HEK293 (cell line): Measurements from ENCODE around the gene SLC7A10.

Source experiments
- CTCF ChIA-PET: fragments of 350-600 bp; formaldehyde crosslinking; extraction: SDS; loops from one replicate; lab custom pipeline; 2021; ENCODE audit warnings: antibody characterized with exemption; lab: Yijun Ruan, JAX
- POLR2A ChIA-PET: fragments of 300-600 bp; formaldehyde crosslinking; extraction: SDS; loops from one replicate; lab custom pipeline; 2020; ENCODE audit warnings: antibody characterized with exemption, inconsistent platforms; lab: Yijun Ruan, JAX
- H3K27ac ChIP-seq: fragments of 200-500 bp; sonication (Bioruptor generic); 2 replicates; pipeline ENCODE4 v1.5.1; 2014; ENCODE audit warnings: low read depth, low read length, control low read depth, inconsistent platforms; ENCODE audit errors: extremely low read depth
- H3K36me3 ChIP-seq, 2 experiments: fragments of 200-500 bp in 1 of 2; sonication (Bioruptor generic) in 1 of 2; 1 replicate in 1 of 2; 2 replicates in 1 of 2; pipeline ENCODE4 v1.5.1; 2014 to 2017; ENCODE audit warnings: inconsistent platforms in 2 of 2, low read length in 2 of 2; ENCODE audit not compliant: control insufficient read depth in 2 of 2, insufficient read depth in 1 of 2
- H3K4me1 ChIP-seq: fragments of 200-500 bp; sonication (Bioruptor generic); 2 replicates; pipeline ENCODE4 v1.5.1; 2014; ENCODE audit warnings: mild to moderate bottlenecking, low read length, inconsistent platforms; ENCODE audit not compliant: control insufficient read depth, insufficient read depth
- H3K4me3 ChIP-seq: 2 replicates; pipeline ENCODE4 v1.5.1; 2011; ENCODE audit warnings: low read depth, mild to moderate bottlenecking, control low read depth, low read length, moderate library complexity
- H3K9me3 ChIP-seq: fragments of 200-500 bp; sonication (Bioruptor generic); 2 replicates; pipeline ENCODE4 v1.5.1; 2014; ENCODE audit warnings: low read depth, low read length, inconsistent platforms; ENCODE audit not compliant: control insufficient read depth, insufficient read depth
- IKZF3 ChIP-seq: fragments of 450-650 bp; IDR thresholded peaks from 2 replicates; pipeline ENCODE4 v1.5.0; 2018; ENCODE audit warnings: missing biosample characterization, mild to moderate bottlenecking, missing genetic modification characterization, moderate library complexity
- OSR2 ChIP-seq: fragments of 450-650 bp; formaldehyde crosslinking; IDR thresholded peaks from 2 replicates; pipeline ENCODE4 v1.5.1; 2016; ENCODE audit warnings: missing biosample characterization, missing genetic modification characterization
- SP2 ChIP-seq: fragments of 450-650 bp; formaldehyde crosslinking; IDR thresholded peaks from 2 replicates; pipeline ENCODE4 v1.5.1; 2016; ENCODE audit warnings: missing biosample characterization, missing genetic modification characterization
- YY2 ChIP-seq: fragments of 450-650 bp; formaldehyde crosslinking; IDR thresholded peaks from 2 replicates; pipeline ENCODE4 v1.5.1; 2016; ENCODE audit warnings: missing biosample characterization, missing genetic modification characterization
- ZBTB17 ChIP-seq: fragments of 450-650 bp; formaldehyde crosslinking; IDR thresholded peaks from 2 replicates; pipeline ENCODE4 v1.5.1; 2016; ENCODE audit warnings: missing biosample characterization, missing genetic modification characterization
- ZBTB7A ChIP-seq: fragments of 450-650 bp; formaldehyde crosslinking; IDR thresholded peaks from 2 replicates; pipeline ENCODE4 v1.5.1; 2016; ENCODE audit warnings: low read depth, missing biosample characterization, missing genetic modification characterization
- ZFHX2 ChIP-seq: fragments of 450-650 bp; formaldehyde crosslinking; conservative IDR thresholded peaks from 2 replicates; pipeline ENCODE4 v1.5.1; 2016; ENCODE audit warnings: missing biosample characterization, missing genetic modification characterization
- ZIC2 ChIP-seq: fragments of 450-650 bp; formaldehyde crosslinking; IDR thresholded peaks from 2 replicates; pipeline ENCODE4 v1.5.1; 2016; ENCODE audit warnings: missing biosample characterization, missing genetic modification characterization
- ZNF2 ChIP-seq: fragments of 450-650 bp; formaldehyde crosslinking; IDR thresholded peaks from 2 replicates; pipeline ENCODE4 v1.5.1; 2016; ENCODE audit warnings: missing biosample characterization, missing genetic modification characterization
- ZNF510 ChIP-seq: fragments of 450-650 bp; formaldehyde crosslinking; IDR thresholded peaks from 2 replicates; pipeline ENCODE4 v1.5.1; 2018; ENCODE audit warnings: mild to moderate bottlenecking, missing genetic modification characterization, missing biosample characterization; ENCODE audit not compliant: insufficient replicate concordance
- ZNF558 ChIP-seq: fragments of 450-650 bp; formaldehyde crosslinking; IDR thresholded peaks from 2 replicates; pipeline ENCODE4 v1.5.1; 2016; ENCODE audit warnings: missing biosample characterization, missing genetic modification characterization
- ZNF600 ChIP-seq: fragments of 450-650 bp; formaldehyde crosslinking; IDR thresholded peaks from 2 replicates; pipeline ENCODE4 v1.5.1; 2016; ENCODE audit warnings: missing biosample characterization, missing genetic modification characterization
- ZNF791 ChIP-seq: fragments of 450-650 bp; formaldehyde crosslinking; IDR thresholded peaks from 2 replicates; pipeline ENCODE4 v1.5.1; 2016; ENCODE audit warnings: missing biosample characterization, missing genetic modification characterization
- TF ChIP-seq, protein P1 (sequence below): fragments of 450-650 bp; formaldehyde crosslinking; IDR thresholded peaks from 2 replicates; pipeline ENCODE4 v1.5.1; 2016; ENCODE audit warnings: missing biosample characterization, missing genetic modification characterization, low read depth
- TF ChIP-seq, protein P2 (sequence below): fragments of 450-650 bp; formaldehyde crosslinking; IDR thresholded peaks from 2 replicates; pipeline ENCODE4 v1.5.1; 2016; ENCODE audit warnings: missing biosample characterization, missing genetic modification characterization
- TF ChIP-seq, protein P3 (sequence below): fragments of 450-650 bp; formaldehyde crosslinking; IDR thresholded peaks from 2 replicates; pipeline ENCODE4 v1.5.1; 2016; ENCODE audit warnings: missing biosample characterization, missing genetic modification characterization
- TF ChIP-seq, protein P4 (sequence below): fragments of 450-650 bp; formaldehyde crosslinking; IDR thresholded peaks from 2 replicates; pipeline ENCODE4 v1.5.1; 2016; ENCODE audit warnings: missing biosample characterization, missing genetic modification characterization

Gene SLC7A10

DNA sequence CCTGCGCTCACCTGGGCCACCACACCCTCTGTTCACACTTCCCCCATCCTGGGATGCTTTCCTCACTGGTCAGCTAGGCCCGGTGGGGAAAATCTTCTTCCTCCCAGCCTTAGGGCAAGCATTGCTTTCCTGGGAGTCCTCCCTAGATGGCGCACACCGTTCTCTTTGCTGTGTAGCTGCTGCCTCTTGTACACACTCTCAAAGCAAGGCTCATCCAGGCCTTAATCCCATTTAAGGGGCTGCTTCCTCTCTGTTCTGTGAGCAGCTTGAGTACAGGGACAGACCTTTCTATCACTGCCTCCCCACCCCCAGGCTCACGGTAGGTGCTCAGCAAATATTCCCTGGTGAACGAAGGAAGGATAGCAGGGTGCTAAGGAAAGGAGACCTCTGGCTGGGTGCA lies 11.1 kb downstream of the SLC7A10 start:
- no peaks in the 10 kb centered on the region; a peak in 1 of 3 replicates for H3K36me3 ChIP-seq
- peak overlapping the region; percentile 31; the same call in 1 of the 2 replicates for H3K27ac ChIP-seq
- ChIA-PET POLR2A (interaction anchor here (0.6 to 0.9 kb wide), 6 partner anchors 10 to 634 kb away, joined by 3 to 5 read pairs (median 4); partner anchors contain the start of genes CEBPA and PDCD5), CTCF (interaction anchor here (0.5 to 2.9 kb wide), 26 partner anchors 9 to 578 kb away, joined by 3 to 19 read pairs (median 4); no protein-coding TSS in a partner anchor)
- H3K9me3 ChIP-seq: no peaks in the 10 kb centered on the region
- no peak overlapping the region for H3K4me3 ChIP-seq
- peaks cover 2% of the 10 kb centered on the region; the same call in 1 of the 2 replicates for H3K4me1 ChIP-seq
- TF ChIP-seq ZBTB7A (tag by site-specific recombination) (no peak), ZBTB17 (tag by site-specific recombination) (peak; percentile 88), ZIC2 (tag by site-specific recombination) (peak; percentile 74), YY2 (tag by site-specific recombination) (no peak), OSR2 (tag by site-specific recombination) (no peak), IKZF3 (tag by site-specific recombination) (no peak), ZNF2 (0 out of 2 replicates have a peak, but pooled peaks have one; percentile 57)
- TF ChIP-seq, protein P1, sequence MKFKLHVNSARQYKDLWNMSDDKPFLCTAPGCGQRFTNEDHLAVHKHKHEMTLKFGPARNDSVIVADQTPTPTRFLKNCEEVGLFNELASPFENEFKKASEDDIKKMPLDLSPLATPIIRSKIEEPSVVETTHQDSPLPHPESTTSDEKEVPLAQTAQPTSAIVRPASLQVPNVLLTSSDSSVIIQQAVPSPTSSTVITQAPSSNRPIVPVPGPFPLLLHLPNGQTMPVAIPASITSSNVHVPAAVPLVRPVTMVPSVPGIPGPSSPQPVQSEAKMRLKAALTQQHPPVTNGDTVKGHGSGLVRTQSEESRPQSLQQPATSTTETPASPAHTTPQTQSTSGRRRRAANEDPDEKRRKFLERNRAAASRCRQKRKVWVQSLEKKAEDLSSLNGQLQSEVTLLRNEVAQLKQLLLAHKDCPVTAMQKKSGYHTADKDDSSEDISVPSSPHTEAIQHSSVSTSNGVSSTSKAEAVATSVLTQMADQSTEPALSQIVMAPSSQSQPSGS (tag by site-specific recombination): no peak
- TF ChIP-seq, protein P2, sequence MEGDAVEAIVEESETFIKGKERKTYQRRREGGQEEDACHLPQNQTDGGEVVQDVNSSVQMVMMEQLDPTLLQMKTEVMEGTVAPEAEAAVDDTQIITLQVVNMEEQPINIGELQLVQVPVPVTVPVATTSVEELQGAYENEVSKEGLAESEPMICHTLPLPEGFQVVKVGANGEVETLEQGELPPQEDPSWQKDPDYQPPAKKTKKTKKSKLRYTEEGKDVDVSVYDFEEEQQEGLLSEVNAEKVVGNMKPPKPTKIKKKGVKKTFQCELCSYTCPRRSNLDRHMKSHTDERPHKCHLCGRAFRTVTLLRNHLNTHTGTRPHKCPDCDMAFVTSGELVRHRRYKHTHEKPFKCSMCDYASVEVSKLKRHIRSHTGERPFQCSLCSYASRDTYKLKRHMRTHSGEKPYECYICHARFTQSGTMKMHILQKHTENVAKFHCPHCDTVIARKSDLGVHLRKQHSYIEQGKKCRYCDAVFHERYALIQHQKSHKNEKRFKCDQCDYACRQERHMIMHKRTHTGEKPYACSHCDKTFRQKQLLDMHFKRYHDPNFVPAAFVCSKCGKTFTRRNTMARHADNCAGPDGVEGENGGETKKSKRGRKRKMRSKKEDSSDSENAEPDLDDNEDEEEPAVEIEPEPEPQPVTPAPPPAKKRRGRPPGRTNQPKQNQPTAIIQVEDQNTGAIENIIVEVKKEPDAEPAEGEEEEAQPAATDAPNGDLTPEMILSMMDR (tag by site-specific recombination): peak; percentile 82
- TF ChIP-seq, protein P3, sequence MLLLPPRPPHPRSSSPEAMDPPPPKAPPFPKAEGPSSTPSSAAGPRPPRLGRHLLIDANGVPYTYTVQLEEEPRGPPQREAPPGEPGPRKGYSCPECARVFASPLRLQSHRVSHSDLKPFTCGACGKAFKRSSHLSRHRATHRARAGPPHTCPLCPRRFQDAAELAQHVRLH (tag by site-specific recombination): no peak

DNA sequence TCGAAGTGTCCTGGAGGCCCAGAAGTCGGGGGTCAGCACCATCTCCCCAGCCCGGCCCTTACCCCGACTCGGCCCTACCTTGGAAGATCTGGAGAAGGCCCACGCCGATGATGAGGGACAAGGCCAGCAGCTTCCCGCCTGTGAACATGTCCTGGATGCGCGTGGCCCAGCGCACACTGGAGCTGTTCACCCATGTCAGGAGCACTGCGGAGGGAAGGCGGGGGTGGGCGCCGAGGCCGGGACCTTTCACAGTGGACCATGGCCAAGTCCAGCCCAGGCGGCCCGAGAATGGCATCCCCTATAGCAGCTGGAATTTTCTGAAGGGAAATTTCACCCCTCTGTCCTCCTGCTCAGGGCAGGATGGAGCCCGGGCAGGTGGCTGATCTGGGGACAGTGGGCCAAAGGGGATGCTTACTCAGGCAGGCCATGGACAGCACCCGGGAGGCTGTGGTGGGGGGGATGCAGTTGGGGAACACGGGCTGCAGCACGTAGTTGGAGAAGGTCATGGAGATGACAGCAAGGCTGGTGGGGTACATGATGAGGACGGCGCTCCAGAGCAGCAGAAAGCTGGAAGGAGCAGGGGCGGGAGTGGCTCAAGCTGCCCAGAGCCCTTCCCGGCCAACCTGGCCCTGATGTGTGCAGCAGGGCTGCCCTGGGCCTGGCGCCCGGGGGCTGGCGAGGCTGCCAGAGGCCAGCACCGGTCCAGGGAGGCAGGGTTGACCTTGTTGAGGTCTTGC lies 13.0 kb downstream of the SLC7A10 start:
- H3K4me1 ChIP-seq: peaks cover 2% of the 10 kb centered on the region; the same call in 1 of the 2 replicates
- ChIA-PET POLR2A (interaction anchor here (1.1 kb wide), 1 partner anchor 36 kb away, joined by 3 read pairs; no protein-coding TSS in a partner anchor), CTCF (interaction anchor here (1.4 to 2.9 kb wide), 3 partner anchors 28 to 194 kb away, joined by 5 to 19 read pairs (median 7); no protein-coding TSS in a partner anchor)
- H3K4me3 ChIP-seq: no peak overlapping the region
- H3K27ac ChIP-seq: no peak overlapping the region
- TF ChIP-seq ZNF600 (tag by site-specific recombination) (peak; percentile 88), ZFHX2 (tag by site-specific recombination) (no peak), ZNF791 (no peak), ZNF558 (tag by site-specific recombination) (no peak), SP2 (0 out of 2 replicates have a peak, but pooled peaks have one; percentile 4), ZNF510 (tag by site-specific recombination) (no peak)
- TF ChIP-seq, protein P4, sequence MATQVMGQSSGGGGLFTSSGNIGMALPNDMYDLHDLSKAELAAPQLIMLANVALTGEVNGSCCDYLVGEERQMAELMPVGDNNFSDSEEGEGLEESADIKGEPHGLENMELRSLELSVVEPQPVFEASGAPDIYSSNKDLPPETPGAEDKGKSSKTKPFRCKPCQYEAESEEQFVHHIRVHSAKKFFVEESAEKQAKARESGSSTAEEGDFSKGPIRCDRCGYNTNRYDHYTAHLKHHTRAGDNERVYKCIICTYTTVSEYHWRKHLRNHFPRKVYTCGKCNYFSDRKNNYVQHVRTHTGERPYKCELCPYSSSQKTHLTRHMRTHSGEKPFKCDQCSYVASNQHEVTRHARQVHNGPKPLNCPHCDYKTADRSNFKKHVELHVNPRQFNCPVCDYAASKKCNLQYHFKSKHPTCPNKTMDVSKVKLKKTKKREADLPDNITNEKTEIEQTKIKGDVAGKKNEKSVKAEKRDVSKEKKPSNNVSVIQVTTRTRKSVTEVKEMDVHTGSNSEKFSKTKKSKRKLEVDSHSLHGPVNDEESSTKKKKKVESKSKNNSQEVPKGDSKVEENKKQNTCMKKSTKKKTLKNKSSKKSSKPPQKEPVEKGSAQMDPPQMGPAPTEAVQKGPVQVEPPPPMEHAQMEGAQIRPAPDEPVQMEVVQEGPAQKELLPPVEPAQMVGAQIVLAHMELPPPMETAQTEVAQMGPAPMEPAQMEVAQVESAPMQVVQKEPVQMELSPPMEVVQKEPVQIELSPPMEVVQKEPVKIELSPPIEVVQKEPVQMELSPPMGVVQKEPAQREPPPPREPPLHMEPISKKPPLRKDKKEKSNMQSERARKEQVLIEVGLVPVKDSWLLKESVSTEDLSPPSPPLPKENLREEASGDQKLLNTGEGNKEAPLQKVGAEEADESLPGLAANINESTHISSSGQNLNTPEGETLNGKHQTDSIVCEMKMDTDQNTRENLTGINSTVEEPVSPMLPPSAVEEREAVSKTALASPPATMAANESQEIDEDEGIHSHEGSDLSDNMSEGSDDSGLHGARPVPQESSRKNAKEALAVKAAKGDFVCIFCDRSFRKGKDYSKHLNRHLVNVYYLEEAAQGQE (tag by site-specific recombination): peak; percentile 55; the same call in 1 of the 2 replicates
- TF ChIP-seq, all 188 proteins: peak for 3
- Histone ChIP-seq H3K36me3 (peaks cover 0 to 6% of the 10 kb centered on the region in 2 experiments; a peak in 2 of 3 replicates), H3K9me3 (no peaks in the 10 kb centered on the region)
